HepG2 (cell line): ENCODE measurements around the gene BICDL1. TPM values are rescaled to one million over a fixed set of nuclear protein-coding genes. Genes with fewer than 3 reads are reported as not detected.

Experiments used
- BCL6 ChIP-seq: IDR thresholded peaks from 2 replicates; pipeline ENCODE4 v1.6.1; 2016; ENCODE audit warnings: missing genetic modification reagents, missing compliant biosample characterization
- HDAC6 ChIP-seq: fragments of 200-600 bp; sonication (generic); IDR thresholded peaks from 2 replicates; pipeline ENCODE4 v1.7.0; 2017; ENCODE audit warnings: mild to moderate bottlenecking, antibody characterized with exemption, low read length, low read depth
- NR2C2 ChIP-seq: sonication (generic); formaldehyde crosslinking; IDR thresholded peaks from 2 replicates; pipeline ENCODE4 v1.4.0; 2020; ENCODE audit warnings: missing genetic modification reagents, mild to moderate bottlenecking, moderate library complexity, borderline replicate concordance
- ZNF549 ChIP-seq: sonication (generic); formaldehyde crosslinking; IDR thresholded peaks from 2 replicates; pipeline ENCODE4 v1.5.0; 2020; ENCODE audit warnings: missing genetic modification reagents
- ZNF609 ChIP-seq: sonication (generic); formaldehyde crosslinking; IDR thresholded peaks from 2 replicates; pipeline ENCODE4 v1.4.0; 2020; ENCODE audit warnings: mild to moderate bottlenecking, missing genetic modification reagents, borderline replicate concordance
- ZNF770 ChIP-seq: sonication (generic); formaldehyde crosslinking; IDR thresholded peaks from 2 replicates; pipeline ENCODE4 v1.5.0; 2020; ENCODE audit warnings: mild to moderate bottlenecking, missing genetic modification reagents
- polyA plus RNA-seq, 8 experiments: library from polyadenylated mRNA; depleted of rRNA in 3 of 8; stranded (reverse) in 7 of 8; unstranded in 1 of 8; fragments of >200 nt; fragmentation: Illumina TruSeq in 4 of 8; extraction: Trizol in 4 of 8; gene quantifications; 2 replicates each; pipeline versions ENCODE4 v1.2.1 to v1.2.3, GENCODE V29; 2011 to 2016; ENCODE audit warnings: low read depth in 4 of 8, missing spikeins in 1 of 8, mixed read lengths in 1 of 8; ENCODE audit not compliant: insufficient read depth in 1 of 8
- total RNA-seq, 5 experiments: library from RNA; depleted of rRNA; stranded (reverse); fragments of >200 nt; fragmentation: Illumina TruSeq; extraction: Trizol; gene quantifications; 2 replicates each; pipeline ENCODE4 v1.2.3, GENCODE V29; 2016; ENCODE audit warnings: low read depth in 1 of 5
- TF ChIP-seq, protein P1 (sequence below): sonication (generic); formaldehyde crosslinking; IDR thresholded peaks from 2 replicates; pipeline ENCODE4 v1.4.0; 2020; ENCODE audit warnings: missing genetic modification reagents, mild to moderate bottlenecking, borderline replicate concordance
- TF ChIP-seq, protein P2 (sequence below): sonication (generic); formaldehyde crosslinking; IDR thresholded peaks from 2 replicates; pipeline ENCODE4 v1.4.0; 2020; ENCODE audit warnings: missing genetic modification reagents

Gene BICDL1
- total and polyA plus RNA-seq, 2 of the 13 experiments (the other 11 are each of a cell fraction or from before 2014, with no cell fraction given) = 3.6 to 9.7 TPM

- TF ChIP-seq, protein P1, sequence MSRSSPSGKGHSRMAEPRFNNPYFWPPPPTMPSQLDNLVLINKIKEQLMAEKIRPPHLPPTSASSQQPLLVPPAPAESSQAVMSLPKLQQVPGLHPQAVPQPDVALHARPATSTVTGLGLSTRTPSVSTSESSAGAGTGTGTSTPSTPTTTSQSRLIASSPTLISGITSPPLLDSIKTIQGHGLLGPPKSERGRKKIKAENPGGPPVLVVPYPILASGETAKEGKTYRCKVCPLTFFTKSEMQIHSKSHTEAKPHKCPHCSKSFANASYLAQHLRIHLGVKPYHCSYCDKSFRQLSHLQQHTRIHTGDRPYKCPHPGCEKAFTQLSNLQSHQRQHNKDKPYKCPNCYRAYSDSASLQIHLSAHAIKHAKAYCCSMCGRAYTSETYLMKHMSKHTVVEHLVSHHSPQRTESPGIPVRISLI = peak; percentile 94
- TF ChIP-seq, protein P2, sequence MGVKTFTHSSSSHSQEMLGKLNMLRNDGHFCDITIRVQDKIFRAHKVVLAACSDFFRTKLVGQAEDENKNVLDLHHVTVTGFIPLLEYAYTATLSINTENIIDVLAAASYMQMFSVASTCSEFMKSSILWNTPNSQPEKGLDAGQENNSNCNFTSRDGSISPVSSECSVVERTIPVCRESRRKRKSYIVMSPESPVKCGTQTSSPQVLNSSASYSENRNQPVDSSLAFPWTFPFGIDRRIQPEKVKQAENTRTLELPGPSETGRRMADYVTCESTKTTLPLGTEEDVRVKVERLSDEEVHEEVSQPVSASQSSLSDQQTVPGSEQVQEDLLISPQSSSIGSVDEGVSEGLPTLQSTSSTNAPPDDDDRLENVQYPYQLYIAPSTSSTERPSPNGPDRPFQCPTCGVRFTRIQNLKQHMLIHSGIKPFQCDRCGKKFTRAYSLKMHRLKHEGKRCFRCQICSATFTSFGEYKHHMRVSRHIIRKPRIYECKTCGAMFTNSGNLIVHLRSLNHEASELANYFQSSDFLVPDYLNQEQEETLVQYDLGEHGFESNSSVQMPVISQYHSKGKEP (CRISPR knock-in tag) = no peak
- TF ChIP-seq ZNF770 (CRISPR knock-in tag) = peak; percentile 55
- peak; percentile 68; the same call in 1 of the 2 replicates for TF ChIP-seq NR2C2 (CRISPR knock-in tag)
- TF ChIP-seq ZNF549 (CRISPR knock-in tag) = no peak
- TF ChIP-seq HDAC6 = no peak
- peak; percentile 44; the same call in 1 of the 2 replicates for TF ChIP-seq BCL6 (CRISPR knock-in tag)
- peak; percentile 43; the same call in 1 of the 2 replicates for TF ChIP-seq ZNF609 (CRISPR knock-in tag)
Measured at GRCh38 chr12:120121766-120122293, 132.8 kb downstream of the BICDL1 start (continued).
